Measurements from ENCODE around the gene CD93. TPM values are rescaled to one million over a fixed set of nuclear protein-coding genes. Genes with fewer than 3 reads are reported as not detected.

Gene CD93
- total and polyA plus RNA-seq, 8 donors: 2.9 to 63.5 (median 6.7) TPM

DNA sequence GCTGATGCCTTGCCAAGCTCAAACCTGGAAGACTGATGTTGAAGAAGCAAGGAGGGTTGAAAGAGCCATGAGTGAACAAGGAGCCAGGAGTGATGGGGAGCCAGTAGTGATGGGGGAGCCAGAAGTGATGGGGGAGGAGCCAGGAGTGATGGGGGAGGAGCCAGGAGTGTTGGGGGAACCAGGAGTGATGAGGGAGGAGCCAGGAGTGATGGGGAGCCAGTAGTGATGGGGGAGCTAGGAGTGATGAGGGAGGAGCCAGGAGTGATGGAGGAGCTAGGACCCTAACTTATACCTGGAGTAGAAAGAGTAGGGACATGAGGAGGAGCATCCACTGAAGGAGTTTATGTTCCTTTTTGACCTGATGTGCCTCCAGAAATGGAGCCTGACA, 14.6 kb upstream of the CD93 start:
- Histone ChIP-seq H3K9me3 (no peaks in the 10 kb centered on the region), H3K4me3 (no peak overlapping the region), H3K27me3 (no peaks in the 10 kb centered on the region), H3K4me1 (peaks cover 0 to 8% (median 4%) of the 10 kb centered on the region in 4 donors), H3K36me3 (no peaks in the 10 kb centered on the region), H3K27ac (no peak overlapping the region)
- DNase-seq: no peak
- intact Hi-C loops (cut with DNase I; ENCODE audit: low total_unique reads): no loop called here
- TF ChIP-seq POLR2AphosphoS5 (IDR thresholded peaks at IDR 0.05) (no peak), EP300 (IDR thresholded peaks at IDR 0.05) (no peak), POLR2A (IDR thresholded peaks at IDR 0.05) (no peak)
- TF ChIP-seq, protein P1, sequence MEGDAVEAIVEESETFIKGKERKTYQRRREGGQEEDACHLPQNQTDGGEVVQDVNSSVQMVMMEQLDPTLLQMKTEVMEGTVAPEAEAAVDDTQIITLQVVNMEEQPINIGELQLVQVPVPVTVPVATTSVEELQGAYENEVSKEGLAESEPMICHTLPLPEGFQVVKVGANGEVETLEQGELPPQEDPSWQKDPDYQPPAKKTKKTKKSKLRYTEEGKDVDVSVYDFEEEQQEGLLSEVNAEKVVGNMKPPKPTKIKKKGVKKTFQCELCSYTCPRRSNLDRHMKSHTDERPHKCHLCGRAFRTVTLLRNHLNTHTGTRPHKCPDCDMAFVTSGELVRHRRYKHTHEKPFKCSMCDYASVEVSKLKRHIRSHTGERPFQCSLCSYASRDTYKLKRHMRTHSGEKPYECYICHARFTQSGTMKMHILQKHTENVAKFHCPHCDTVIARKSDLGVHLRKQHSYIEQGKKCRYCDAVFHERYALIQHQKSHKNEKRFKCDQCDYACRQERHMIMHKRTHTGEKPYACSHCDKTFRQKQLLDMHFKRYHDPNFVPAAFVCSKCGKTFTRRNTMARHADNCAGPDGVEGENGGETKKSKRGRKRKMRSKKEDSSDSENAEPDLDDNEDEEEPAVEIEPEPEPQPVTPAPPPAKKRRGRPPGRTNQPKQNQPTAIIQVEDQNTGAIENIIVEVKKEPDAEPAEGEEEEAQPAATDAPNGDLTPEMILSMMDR (IDR thresholded peaks at IDR 0.05): no peak

DNA sequence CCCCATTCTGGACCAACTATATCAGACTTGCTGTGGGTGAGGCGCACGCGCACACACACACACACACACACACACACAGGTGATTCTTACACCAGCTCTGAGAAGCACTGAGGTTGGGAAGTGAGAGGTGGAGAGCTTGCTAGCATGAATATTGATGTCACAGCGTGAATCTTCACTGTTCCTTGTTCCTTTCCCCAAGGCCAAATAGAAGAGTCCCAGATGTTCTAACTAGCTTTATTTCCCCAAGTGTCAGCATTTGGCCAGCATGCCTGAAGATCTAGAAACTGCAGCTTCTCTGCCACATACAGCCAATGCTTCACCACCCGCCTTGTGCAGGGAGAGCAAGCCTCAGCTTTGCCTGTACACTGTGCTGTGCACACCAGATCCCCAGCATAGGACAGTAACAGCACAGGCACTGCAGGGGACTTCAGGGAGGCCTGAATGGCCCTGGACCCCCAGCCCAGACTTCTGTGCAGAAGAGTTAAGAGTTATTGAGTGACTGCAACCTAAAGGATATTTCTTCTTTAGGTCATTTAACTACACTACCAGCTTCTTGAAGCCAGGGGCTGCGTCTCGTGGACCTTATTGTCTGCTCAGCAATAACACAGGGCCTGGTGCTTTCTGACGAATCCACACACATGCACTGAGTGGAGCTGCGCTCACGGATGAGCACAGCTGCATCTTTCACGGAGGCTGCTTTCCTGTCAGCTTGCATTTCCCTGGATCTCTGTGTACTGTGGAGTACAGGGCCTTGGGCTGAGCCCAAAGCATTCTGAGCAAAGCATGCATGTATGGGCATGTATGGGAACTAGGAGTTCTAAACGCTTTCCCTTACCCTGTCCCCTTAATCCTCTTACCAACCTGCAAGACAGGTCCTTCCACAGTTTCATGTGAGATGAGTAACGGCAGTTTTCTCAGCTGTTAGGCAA, 13.9 kb upstream of the CD93 start:
- Histone ChIP-seq H3K9me3 (no peaks in the 10 kb centered on the region), H3K27ac (no peak overlapping the region), H3K4me3 (no peak overlapping the region), H3K27me3 (peaks cover 0 to under 1% (median 0%) of the 10 kb centered on the region in 3 donors), H3K4me1 (peaks cover 0 to 8% (median under 1%) of the 10 kb centered on the region in 4 donors), H3K36me3 (no peaks in the 10 kb centered on the region)
- TF ChIP-seq, protein P1 (IDR thresholded peaks at IDR 0.05): no peak
- no peak for TF ChIP-seq POLR2A (IDR thresholded peaks at IDR 0.05)
- TF ChIP-seq EP300 (IDR thresholded peaks at IDR 0.05): no peak
- no peak for TF ChIP-seq POLR2AphosphoS5 (IDR thresholded peaks at IDR 0.05)
- 57 to 77% (median 76%) methylated on average over 10 to 13 of the region's 13 CpGs for WGBS, 5 donors
- intact Hi-C loops (cut with DNase I; ENCODE audit: low total_unique reads): no loop called here
- DNase-seq: peak in 1 of 2 donors; percentile 41

- no peaks in the 10 kb centered on the region for H3K36me3 ChIP-seq
- no peak overlapping the region for H3K27ac ChIP-seq
- DNase-seq: no peak
- H3K4me3 ChIP-seq: no peak overlapping the region
- peaks cover 0 to 5% (median 0%) of the 10 kb centered on the region in 3 donors for H3K27me3 ChIP-seq
- intact Hi-C loops (cut with DNase I; ENCODE audit: low total_unique reads): no loop called here
- 79 to 87% (median 84%) methylated on average over 15 to 16 of the region's 16 CpGs for WGBS, 5 donors
- peaks cover 0 to 5% (median 2%) of the 10 kb centered on the region in 4 donors for H3K4me1 ChIP-seq
- H3K9me3 ChIP-seq: no peaks in the 10 kb centered on the region
- no peak for TF ChIP-seq POLR2AphosphoS5 (IDR thresholded peaks at IDR 0.05)
- TF ChIP-seq EP300 (IDR thresholded peaks at IDR 0.05): no peak
- TF ChIP-seq, protein P1 (IDR thresholded peaks at IDR 0.05): no peak
- TF ChIP-seq POLR2A (IDR thresholded peaks at IDR 0.05): no peak
Observed at GRCh38 chr20:23097636-23098580, 11.8 kb upstream of the CD93 start.

DNA sequence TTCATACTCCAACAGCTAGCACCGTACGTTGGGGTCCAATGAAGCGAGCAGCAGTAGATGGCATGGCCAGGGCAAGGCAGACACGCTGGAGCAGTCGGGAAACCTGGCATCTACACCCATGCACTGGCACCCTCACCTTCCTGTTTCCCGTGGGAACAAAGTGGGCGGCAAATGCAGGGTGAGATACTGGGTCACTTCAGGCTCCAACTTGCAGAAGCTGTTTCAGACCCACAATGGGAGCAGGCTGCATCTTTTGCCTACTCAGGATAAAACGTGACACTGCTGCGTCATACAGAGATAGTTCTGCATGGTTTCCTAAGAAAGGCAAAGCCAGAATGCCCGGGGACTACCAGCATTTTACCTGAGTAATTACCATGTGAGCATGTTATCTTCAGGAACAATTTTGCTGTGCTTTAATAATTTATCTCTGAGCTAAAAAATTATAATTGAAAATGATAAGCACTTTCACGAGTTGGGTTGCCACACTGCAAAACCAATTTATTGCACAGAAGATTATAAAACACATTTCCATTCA, 10.9 kb upstream of the CD93 start:
- Histone ChIP-seq H3K4me3 (no peak overlapping the region), H3K4me1 (peaks cover 5 to 11% (median 6%) of the 10 kb centered on the region in 4 donors), H3K36me3 (no peaks in the 10 kb centered on the region), H3K27ac (no peak overlapping the region), H3K9me3 (no peaks in the 10 kb centered on the region), H3K27me3 (peaks cover 0 to 5% (median 0%) of the 10 kb centered on the region in 3 donors)
- WGBS, 5 donors: 69 to 90% (median 83%) methylated on average over 11 of the region's 11 CpGs
- DNase-seq: no peak
- TF ChIP-seq, protein P1 (IDR thresholded peaks at IDR 0.05): no peak
- TF ChIP-seq EP300 (IDR thresholded peaks at IDR 0.05) (no peak), POLR2AphosphoS5 (IDR thresholded peaks at IDR 0.05) (no peak), POLR2A (IDR thresholded peaks at IDR 0.05) (no peak)
- intact Hi-C loops (cut with DNase I; ENCODE audit: low total_unique reads): no loop called here
